Esophagus muscularis mucosa (tissue), 4 donors: ENCODE data around the gene CCL18.

Experiments used
- EP300 ChIP-seq: sonication (generic); formaldehyde crosslinking; IDR thresholded peaks from one replicate; pipeline ENCODE4 v1.6.1; 2017; ENCODE audit warnings: antibody characterized with exemption
- POLR2A ChIP-seq: fragments of 450-650 bp; IDR thresholded peaks from one replicate; pipeline ENCODE4 v1.6.1; 2017; ENCODE audit warnings: antibody characterized with exemption, moderate library complexity, mild to moderate bottlenecking, low read depth
- POLR2AphosphoS5 ChIP-seq, 2 donors: sonication (generic); formaldehyde crosslinking; IDR thresholded peaks; one replicate each; pipeline ENCODE4 v1.6.1; 2017; ENCODE audit warnings: antibody characterized with exemption in 2 of 2
- TF ChIP-seq, protein P1 (sequence below), 3 experiments: fragments of 200-600 bp in 2 of 3; fragments of 450-650 bp in 1 of 3; sonication (generic) in 2 of 3; IDR thresholded peaks; one replicate each; pipeline ENCODE4 v1.5.1; 2017 to 2019; ENCODE audit warnings: antibody characterized with exemption in 3 of 3, mild to moderate bottlenecking in 2 of 3, moderate library complexity in 1 of 3

DNA sequence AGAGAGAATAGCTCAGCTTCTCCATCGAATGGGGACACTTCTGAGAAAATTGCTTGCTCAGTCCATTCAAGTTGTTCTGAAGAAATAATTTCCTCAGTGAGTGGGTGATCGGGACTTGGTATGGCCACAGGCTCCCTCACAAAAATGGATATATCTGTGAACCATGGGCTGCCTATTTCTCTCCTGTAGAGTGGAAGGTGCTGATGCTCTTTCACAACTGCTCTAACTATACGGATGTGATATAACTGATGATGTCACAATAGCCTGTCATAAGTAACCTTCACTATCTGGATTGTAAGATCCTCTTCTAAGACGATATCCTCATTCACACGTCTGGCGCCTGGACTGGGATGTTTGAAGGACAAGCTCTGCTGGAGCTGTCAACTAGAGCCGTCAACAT, 4.7 kb upstream of the CCL18 start:
- TF ChIP-seq, protein P1, sequence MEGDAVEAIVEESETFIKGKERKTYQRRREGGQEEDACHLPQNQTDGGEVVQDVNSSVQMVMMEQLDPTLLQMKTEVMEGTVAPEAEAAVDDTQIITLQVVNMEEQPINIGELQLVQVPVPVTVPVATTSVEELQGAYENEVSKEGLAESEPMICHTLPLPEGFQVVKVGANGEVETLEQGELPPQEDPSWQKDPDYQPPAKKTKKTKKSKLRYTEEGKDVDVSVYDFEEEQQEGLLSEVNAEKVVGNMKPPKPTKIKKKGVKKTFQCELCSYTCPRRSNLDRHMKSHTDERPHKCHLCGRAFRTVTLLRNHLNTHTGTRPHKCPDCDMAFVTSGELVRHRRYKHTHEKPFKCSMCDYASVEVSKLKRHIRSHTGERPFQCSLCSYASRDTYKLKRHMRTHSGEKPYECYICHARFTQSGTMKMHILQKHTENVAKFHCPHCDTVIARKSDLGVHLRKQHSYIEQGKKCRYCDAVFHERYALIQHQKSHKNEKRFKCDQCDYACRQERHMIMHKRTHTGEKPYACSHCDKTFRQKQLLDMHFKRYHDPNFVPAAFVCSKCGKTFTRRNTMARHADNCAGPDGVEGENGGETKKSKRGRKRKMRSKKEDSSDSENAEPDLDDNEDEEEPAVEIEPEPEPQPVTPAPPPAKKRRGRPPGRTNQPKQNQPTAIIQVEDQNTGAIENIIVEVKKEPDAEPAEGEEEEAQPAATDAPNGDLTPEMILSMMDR (IDR thresholded peaks at IDR 0.05) = no peak
- no peak for TF ChIP-seq POLR2A
- TF ChIP-seq POLR2AphosphoS5 (IDR thresholded peaks at IDR 0.05) = no peak
- no peak for TF ChIP-seq EP300
